A549 (cell line): ENCODE data around the gene BMPR2. TPM values are rescaled to one million over a fixed set of nuclear protein-coding genes. Genes with fewer than 3 reads are reported as not detected.

Experiments
- ATAC-seq, 2 experiments: fragments of 200-7000 bp in 1 of 2; fragments of >200 bp in 1 of 2; cut with Nextera tagmentation in 1 of 2; cut with Tn5 transposase in 1 of 2; 3 replicates each; pipeline versions ENCODE4 v1.8.0 to v1.9.1; 2018 to 2020; ENCODE audit warnings: mild to moderate bottlenecking in 1 of 2, moderate library complexity in 1 of 2
- CTCF ChIA-PET: fragments of 300-600 bp; sonication (Branson Sonifier 250); formaldehyde crosslinking; extraction: SDS; loops from one replicate; lab custom pipeline; 2021; ENCODE audit warnings: antibody characterized with exemption, inconsistent platforms; lab: Yijun Ruan, JAX
- POLR2A ChIA-PET: fragments of 350-600 bp; formaldehyde crosslinking; extraction: SDS; loops from one replicate; lab custom pipeline; 2021; ENCODE audit warnings: antibody characterized with exemption, inconsistent platforms; lab: Yijun Ruan, JAX
- DNase-seq, 2 experiments: peaks; one replicate each; pipeline versions ENCODE4 v3.0.0 to v3.0.0-alpha.2; 2011 to 2016; ENCODE audit warnings: low read depth in 1 of 2, low spot score in 1 of 2
- FAIRE-seq: peaks from 2 replicates; lab custom pipeline; 2011; peaks lifted over from hg19 to GRCh38; lab: Jason Lieb, UNC
- H3K27ac ChIP-seq, 2 experiments: fragments of >200 bp; sonication (Bioruptor Twin); formaldehyde crosslinking; 3 replicates each; pipeline ENCODE4 v1.5.1; 2016 to 2017
- H3K4me1 ChIP-seq: fragments of >200 bp; sonication (Bioruptor Twin); formaldehyde crosslinking; 3 replicates; pipeline ENCODE4 v1.6.1; 2016
- H3K4me2 ChIP-seq: fragments of >200 bp; sonication (Bioruptor Twin); formaldehyde crosslinking; 3 replicates; pipeline ENCODE4 v1.6.1; 2016
- H3K4me3 ChIP-seq: fragments of >200 bp; sonication (Bioruptor Twin); formaldehyde crosslinking; 3 replicates; pipeline ENCODE4 v1.5.1; 2016
- H3K9me3 ChIP-seq: fragments of >200 bp; sonication (Bioruptor Twin); formaldehyde crosslinking; 3 replicates; pipeline ENCODE4 v1.6.1; 2016
- CEBPB ChIP-seq, 2 experiments: fragments of >200 bp in 1 of 2; sonication (Bioruptor Twin) in 1 of 2; formaldehyde crosslinking in 1 of 2; IDR thresholded peaks; 2 replicates each; pipeline ENCODE4 v1.6.1; 2012 to 2016
- CHD2 ChIP-seq: fragments of 150-350 bp; IDR thresholded peaks from 2 replicates; pipeline ENCODE4 v1.6.1; 2014; ENCODE audit warnings: low read length; ENCODE audit not compliant: partially characterized antibody
- CHD4 ChIP-seq: fragments of 200-600 bp; sonication (generic); IDR thresholded peaks from 2 replicates; pipeline ENCODE4 v1.6.1; 2016; ENCODE audit warnings: antibody characterized with exemption, mild to moderate bottlenecking, borderline replicate concordance
- FOSB ChIP-seq: fragments of 250-450 bp; sonication (Bioruptor Pico); IDR thresholded peaks from 2 replicates; pipeline ENCODE4 v1.5.0; 2020; ENCODE audit warnings: mild to moderate bottlenecking, moderate library complexity
- FOSL2 ChIP-seq, 2 experiments: fragments of 450-650 bp in 1 of 2; fragments of >200 bp in 1 of 2; sonication (Bioruptor Twin) in 1 of 2; formaldehyde crosslinking; IDR thresholded peaks; 2 replicates each; pipeline versions ENCODE4 v1.5.0 to v1.6.1; 2016 to 2020; ENCODE audit warnings: mild to moderate bottlenecking in 1 of 2, moderate library complexity in 1 of 2
- HOXB13 ChIP-seq: fragments of 250-450 bp; sonication (Bioruptor Pico); IDR thresholded peaks from 2 replicates; pipeline ENCODE4 v1.5.0; 2020; ENCODE audit warnings: low read depth, mild to moderate bottlenecking, moderate library complexity
- KDM1A ChIP-seq: fragments of 200-600 bp; sonication (generic); IDR thresholded peaks from 2 replicates; pipeline ENCODE4 v1.6.1; 2016; ENCODE audit warnings: low read depth, mild to moderate bottlenecking
- MAZ ChIP-seq: fragments of 150-350 bp; IDR thresholded peaks from 2 replicates; pipeline ENCODE4 v1.6.1; 2014; ENCODE audit warnings: antibody characterized with exemption, low read depth, low read length, borderline replicate concordance
- MYC ChIP-seq: IDR thresholded peaks from 2 replicates; pipeline ENCODE4 v1.6.1; 2012; ENCODE audit warnings: mild to moderate bottlenecking, inconsistent platforms, low read length, improper control_type of control experiment, borderline replicate concordance
- NFE2L2 ChIP-seq: fragments of 150-350 bp; conservative IDR thresholded peaks from 2 replicates; pipeline ENCODE4 v1.6.1; 2014; ENCODE audit warnings: low read length
- NPAS2 ChIP-seq: fragments of 250-450 bp; sonication (Bioruptor Pico); IDR thresholded peaks from 2 replicates; pipeline ENCODE4 v1.8.0; 2022; ENCODE audit warnings: mild to moderate bottlenecking, moderate library complexity, borderline replicate concordance
- NR3C1 ChIP-seq: fragments of >200 bp; sonication (Bioruptor Twin); formaldehyde crosslinking; IDR thresholded peaks from 3 replicates; pipeline ENCODE4 v1.6.1; 2017
- PHF8 ChIP-seq: fragments of 200-600 bp; sonication (generic); IDR thresholded peaks from 2 replicates; pipeline ENCODE4 v1.6.1; 2016; ENCODE audit warnings: low read depth, mild to moderate bottlenecking, antibody characterized with exemption, moderate library complexity, borderline replicate concordance
- POLR2A ChIP-seq: IDR thresholded peaks from 2 replicates; pipeline ENCODE4 v1.6.1; 2012; ENCODE audit warnings: mild to moderate bottlenecking, low read length
- RFX5 ChIP-seq: fragments of 450-650 bp; IDR thresholded peaks from 2 replicates; pipeline ENCODE4 v1.7.1; 2014; ENCODE audit warnings: antibody characterized with exemption, mild to moderate bottlenecking, moderate library complexity
- RNF2 ChIP-seq: fragments of 200-600 bp; sonication (generic); IDR thresholded peaks from 2 replicates; pipeline ENCODE4 v1.6.1; 2016; ENCODE audit warnings: low read depth, mild to moderate bottlenecking, antibody characterized with exemption, moderate library complexity, borderline replicate concordance
- TFCP2L1 ChIP-seq: fragments of 250-450 bp; sonication (Bioruptor Pico); IDR thresholded peaks from 2 replicates; pipeline ENCODE4 v1.5.0; 2021; ENCODE audit warnings: mild to moderate bottlenecking
- TP53 ChIP-seq: fragments of 250-450 bp; sonication (Bioruptor Pico); IDR thresholded peaks from 2 replicates; pipeline ENCODE4 v1.5.0; 2021; ENCODE audit warnings: mild to moderate bottlenecking, moderate library complexity
- ZNF302 ChIP-seq: fragments of 250-450 bp; sonication (Bioruptor Pico); IDR thresholded peaks from 2 replicates; pipeline ENCODE4 v1.9.0; 2021; ENCODE audit warnings: inconsistent platforms, mild to moderate bottlenecking, moderate library complexity
- WGBS: methylation state at CpG from one replicate; pipeline ENCODE4 v1.1.6; 2017; ENCODE audit errors: missing lambda C conversion rate; 5-methylcytosine and 5-hydroxymethylcytosine counted together
- polyA plus RNA-seq, 4 experiments: library from polyadenylated mRNA; depleted of rRNA in 3 of 4; stranded (reverse); fragments of >200 nt; fragmentation: RNase III in 1 of 4; extraction: RNeasy Plus Mini Kit Qiagen cat#74134 plus additional on column Dnase treatment in 1 of 4; gene quantifications; 2 replicates in 3 of 4; 3 replicates in 1 of 4; pipeline ENCODE4 v1.2.3, GENCODE V29; 2011 to 2017
- TF ChIP-seq, protein P1 (sequence below): IDR thresholded peaks from 2 replicates; pipeline ENCODE4 v1.6.1; 2012; ENCODE audit warnings: low read depth, borderline replicate concordance
- TF ChIP-seq, protein P2 (sequence below): fragments of 250-450 bp; sonication (Bioruptor Pico); IDR thresholded peaks from 2 replicates; pipeline ENCODE4 v1.5.0; 2021; ENCODE audit warnings: mild to moderate bottlenecking, moderate library complexity, borderline replicate concordance
- TF ChIP-seq, protein P3 (sequence below): fragments of 450-650 bp; IDR thresholded peaks from 2 replicates; pipeline ENCODE4 v1.6.1; 2014; ENCODE audit warnings: antibody characterized with exemption

BMPR2 gene
- polyA plus RNA-seq, 2 of the 4 experiments (the other 2 are of a cell fraction), result 13.9 to 46.3 TPM

DNA sequence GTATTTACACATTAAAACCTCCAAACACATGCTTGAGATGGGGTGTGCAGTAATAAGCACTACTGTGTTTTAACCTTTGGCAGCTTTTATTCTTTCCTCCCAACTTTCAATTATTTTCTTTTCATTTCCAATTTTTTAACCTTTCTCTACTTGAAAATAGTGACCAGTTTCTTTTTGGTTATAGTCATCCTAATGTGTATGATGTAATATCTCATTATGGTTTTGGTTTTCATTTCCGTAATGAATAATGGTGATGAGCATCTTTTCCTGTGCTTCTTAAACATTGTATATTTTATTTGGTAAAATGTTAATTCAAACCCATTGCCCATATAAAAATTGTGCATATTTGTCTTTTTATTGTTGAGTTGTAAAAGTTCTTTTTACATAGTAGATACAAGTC is 103.5 kb downstream of the BMPR2 start (continued):
- TF ChIP-seq KDM1A, result no peak
- TF ChIP-seq POLR2A, result no peak
- TF ChIP-seq NFE2L2, result no peak
- no peak for TF ChIP-seq HOXB13 (CRISPR knock-in tag)

DNA sequence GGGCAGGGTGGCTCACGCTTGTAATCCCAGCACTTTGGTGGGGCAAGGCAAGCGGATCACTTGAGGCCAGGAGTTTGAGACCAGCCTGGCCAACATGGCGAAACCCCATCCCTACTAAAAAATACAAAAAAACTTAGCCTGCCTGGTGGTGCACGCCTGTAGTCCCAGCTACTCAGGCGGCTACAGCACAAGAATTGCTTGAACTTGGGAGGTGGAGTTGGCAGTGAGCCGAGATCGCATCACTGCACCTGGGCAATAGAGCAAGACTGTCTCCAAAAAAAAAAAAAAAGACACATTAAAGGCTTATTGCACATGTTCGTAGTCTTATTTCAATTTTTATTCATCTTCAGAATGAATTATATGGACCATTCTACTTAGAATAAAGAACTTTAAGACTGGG is 110.2 kb downstream of the BMPR2 start:
- no peak overlapping the region for H3K4me2 ChIP-seq
- no peak for ATAC-seq
- POLR2A ChIA-PET, result interaction anchor here (0.6 kb wide), 1 partner anchor 119 kb away, joined by 4 read pairs; no protein-coding TSS in a partner anchor
- CTCF ChIA-PET, result no interaction called here
- no peak for DNase-seq
- 96% methylated on average over 8 of the region's 8 CpGs for WGBS
- H3K9me3 ChIP-seq, result no peaks in the 10 kb centered on the region
- no peak overlapping the region for H3K4me3 ChIP-seq
- H3K4me1 ChIP-seq, result no peaks in the 10 kb centered on the region
- H3K27ac ChIP-seq, result no peak overlapping the region
- no peak for TF ChIP-seq KDM1A
- no peak for TF ChIP-seq MYC
- TF ChIP-seq POLR2A, result no peak
- TF ChIP-seq FOSL2 (IDR thresholded peaks at IDR 0.05), result no peak
- TF ChIP-seq FOSL2 (CRISPR knock-in tag; IDR thresholded peaks at IDR 0.05), result no peak
- no peak for TF ChIP-seq TP53
- TF ChIP-seq, protein P1, sequence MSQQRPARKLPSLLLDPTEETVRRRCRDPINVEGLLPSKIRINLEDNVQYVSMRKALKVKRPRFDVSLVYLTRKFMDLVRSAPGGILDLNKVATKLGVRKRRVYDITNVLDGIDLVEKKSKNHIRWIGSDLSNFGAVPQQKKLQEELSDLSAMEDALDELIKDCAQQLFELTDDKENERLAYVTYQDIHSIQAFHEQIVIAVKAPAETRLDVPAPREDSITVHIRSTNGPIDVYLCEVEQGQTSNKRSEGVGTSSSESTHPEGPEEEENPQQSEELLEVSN, result no peak
- no peak for TF ChIP-seq CEBPB (IDR thresholded peaks at IDR 0.05)
- TF ChIP-seq CHD4, result no peak
- TF ChIP-seq, protein P2, sequence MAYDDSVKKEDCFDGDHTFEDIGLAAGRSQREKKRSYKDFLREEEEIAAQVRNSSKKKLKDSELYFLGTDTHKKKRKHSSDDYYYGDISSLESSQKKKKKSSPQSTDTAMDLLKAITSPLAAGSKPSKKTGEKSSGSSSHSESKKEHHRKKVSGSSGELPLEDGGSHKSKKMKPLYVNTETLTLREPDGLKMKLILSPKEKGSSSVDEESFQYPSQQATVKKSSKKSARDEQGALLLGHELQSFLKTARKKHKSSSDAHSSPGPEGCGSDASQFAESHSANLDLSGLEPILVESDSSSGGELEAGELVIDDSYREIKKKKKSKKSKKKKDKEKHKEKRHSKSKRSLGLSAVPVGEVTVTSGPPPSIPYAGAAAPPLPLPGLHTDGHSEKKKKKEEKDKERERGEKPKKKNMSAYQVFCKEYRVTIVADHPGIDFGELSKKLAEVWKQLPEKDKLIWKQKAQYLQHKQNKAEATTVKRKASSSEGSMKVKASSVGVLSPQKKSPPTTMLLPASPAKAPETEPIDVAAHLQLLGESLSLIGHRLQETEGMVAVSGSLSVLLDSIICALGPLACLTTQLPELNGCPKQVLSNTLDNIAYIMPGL, result no peak
- no peak for TF ChIP-seq ZNF302 (CRISPR knock-in tag)
- TF ChIP-seq TFCP2L1 (CRISPR knock-in tag), result no peak
- TF ChIP-seq NPAS2 (CRISPR knock-in tag), result no peak
- TF ChIP-seq RFX5, result no peak
- TF ChIP-seq, all 56 proteins: peak for 0
- FAIRE-seq, result no peak

DNA sequence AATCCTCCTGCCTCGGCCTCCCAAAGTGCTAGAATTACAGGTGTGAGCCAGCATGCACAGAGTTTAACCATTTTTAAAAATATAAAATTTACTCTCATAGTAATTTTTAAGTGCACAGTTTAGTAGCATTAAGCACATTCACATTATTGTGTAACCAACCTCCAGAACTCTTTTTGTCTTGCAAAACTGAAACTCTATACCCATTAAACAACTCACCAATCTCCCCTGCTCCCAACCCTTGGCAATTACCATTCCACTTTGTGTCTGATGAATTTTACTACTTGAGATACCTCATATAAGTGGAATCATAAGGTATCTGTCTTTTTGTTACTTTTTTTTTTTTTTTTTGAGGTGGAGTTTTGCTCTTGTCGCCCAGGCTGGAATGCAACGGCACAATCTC is 112.5 kb downstream of the BMPR2 start:
- 94% methylated on average over 3 of the region's 3 CpGs for WGBS
- no peak for ATAC-seq
- no peak for DNase-seq
- H3K9me3 ChIP-seq, result no peaks in the 10 kb centered on the region
- no peak overlapping the region for H3K27ac ChIP-seq
- FAIRE-seq, result no peak
- H3K4me2 ChIP-seq, result no peak overlapping the region
- TF ChIP-seq CHD4, result no peak
- TF ChIP-seq PHF8, result no peak
- TF ChIP-seq, all 56 proteins: peak for 0
- POLR2A ChIA-PET, result no interaction called here
- H3K4me1 ChIP-seq, result peaks cover 2% of the 10 kb centered on the region; the same call in 2 of the 3 replicates
- no peak overlapping the region for H3K4me3 ChIP-seq
- CTCF ChIA-PET, result no interaction called here

DNA sequence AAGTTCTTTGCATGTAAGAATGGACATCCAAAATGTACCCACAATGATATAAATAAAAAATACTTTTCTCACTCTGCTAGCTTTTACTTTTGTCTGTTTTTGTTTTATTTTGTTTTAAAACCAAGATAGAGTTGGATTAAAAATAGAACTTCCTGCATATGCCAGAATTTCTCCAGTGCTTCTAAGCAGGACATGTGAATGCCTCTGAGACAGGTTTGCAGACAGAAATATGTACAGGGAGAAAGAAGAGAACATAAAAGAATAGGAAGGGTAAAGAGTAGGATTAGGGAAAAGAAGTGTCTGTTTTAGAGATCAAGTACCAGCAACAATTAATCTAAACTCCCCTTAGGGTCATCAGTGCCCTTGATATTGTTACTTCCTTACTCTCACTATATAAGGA is 114.4 kb downstream of the BMPR2 start:
- no peak for ATAC-seq
- no peak for FAIRE-seq
- POLR2A ChIA-PET, result no interaction called here
- CTCF ChIA-PET, result no interaction called here
- Histone ChIP-seq H3K9me3 (no peaks in the 10 kb centered on the region), H3K4me3 (no peak overlapping the region), H3K4me2 (no peak overlapping the region), H3K27ac (no peak overlapping the region)
- no peak for TF ChIP-seq FOSB
- TF ChIP-seq TFCP2L1 (CRISPR knock-in tag), result no peak
- TF ChIP-seq CHD2, result no peak
- TF ChIP-seq, protein P2, result no peak
- no peak for TF ChIP-seq MAZ
- TF ChIP-seq, protein P3, sequence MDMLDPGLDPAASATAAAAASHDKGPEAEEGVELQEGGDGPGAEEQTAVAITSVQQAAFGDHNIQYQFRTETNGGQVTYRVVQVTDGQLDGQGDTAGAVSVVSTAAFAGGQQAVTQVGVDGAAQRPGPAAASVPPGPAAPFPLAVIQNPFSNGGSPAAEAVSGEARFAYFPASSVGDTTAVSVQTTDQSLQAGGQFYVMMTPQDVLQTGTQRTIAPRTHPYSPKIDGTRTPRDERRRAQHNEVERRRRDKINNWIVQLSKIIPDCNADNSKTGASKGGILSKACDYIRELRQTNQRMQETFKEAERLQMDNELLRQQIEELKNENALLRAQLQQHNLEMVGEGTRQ, result no peak
- no peak for TF ChIP-seq NFE2L2
- no peak for TF ChIP-seq KDM1A
- no peak for TF ChIP-seq TP53
- TF ChIP-seq RNF2, result no peak
- TF ChIP-seq NR3C1, result no peak
- TF ChIP-seq, all 56 proteins: peak for 0
- no peak for DNase-seq
- H3K4me1 ChIP-seq, result peaks cover 13% of the 10 kb centered on the region
